ENCODE data around the gene PSD4. TPM values are rescaled to one million over a fixed set of nuclear protein-coding genes. Genes with fewer than 3 reads are reported as not detected.

The PSD4 gene
- total and polyA plus RNA-seq, 2 of the 4 experiments (the other 2 are of a cell fraction) = 0.36 to 0.70 TPM

- DNase-seq (no peak), ATAC-seq (ENCODE audit: low read depth) (no peak)
- intact Hi-C loops (cut with micrococcal nuclease) = no loop called here
- Histone ChIP-seq H3K23ac (ENCODE audit: low read depth, low read length) (no peak overlapping the region), H2AK9ac (replicated peaks; ENCODE audit: low read depth, low read length, poor library complexity) (no peak overlapping the region), H3K27me3 (ENCODE audit: control insufficient read depth, insufficient read depth, low read length) (peaks cover 10% of the 10 kb centered on the region), H2BK20ac (ENCODE audit: low read depth, low read length) (no peak overlapping the region), H2BK15ac (ENCODE audit: low read depth, low read length) (no peak overlapping the region), H3K9me3 (ENCODE audit: control insufficient read depth, insufficient read depth, low read length) (no peaks in the 10 kb centered on the region), H4K91ac (ENCODE audit: insufficient read depth, low read depth, low read length) (no peak overlapping the region), H3K14ac (replicated peaks; ENCODE audit: low read depth, low read length) (no peak overlapping the region), H3K79me1 (ENCODE audit: low read depth in 1 of 2, low read length in 2 of 2) (no peaks in the 10 kb centered on the region), H3K9ac (ENCODE audit: low read depth, low read length) (no peak overlapping the region), H4K8ac (ENCODE audit: low read depth in 2 of 2, low read length in 2 of 2) (no peak overlapping the region), H3K4ac (ENCODE audit: low read depth, low read length) (no peak overlapping the region), H3K4me1 (ENCODE audit: control insufficient read depth, insufficient read depth, low read length) (no peaks in the 10 kb centered on the region), H3K56ac (ENCODE audit: extremely low read depth, insufficient read depth, low read length) (no peak overlapping the region), H3K9me1 (ENCODE audit: insufficient read depth, low read length) (no peaks in the 10 kb centered on the region), H2AFZ (replicated peaks; ENCODE audit: low read length, poor library complexity) (no peak overlapping the region), H3K36me3 (ENCODE audit: control insufficient read depth, insufficient read depth, low read length) (no peaks in the 10 kb centered on the region), H4K5ac (ENCODE audit: low read depth, low read length) (no peak overlapping the region), H2AK5ac (ENCODE audit: low read depth, low read length) (no peak overlapping the region), H3K18ac (ENCODE audit: low read depth, low read length) (no peak overlapping the region), H3K27ac (ENCODE audit: insufficient read depth, low read length) (no peak overlapping the region), H3K4me2 (ENCODE audit: low read depth, low read length) (no peak overlapping the region), H4K20me1 (ENCODE audit: insufficient read depth, low read length) (no peaks in the 10 kb centered on the region), H2BK120ac (ENCODE audit: low read depth, low read length) (no peak overlapping the region), H2BK5ac (ENCODE audit: low read depth, low read length, poor library complexity, severe bottlenecking) (no peak overlapping the region), H3K4me3 (ENCODE audit: insufficient read depth, low read depth, low read length) (no peak overlapping the region)
- WGBS, 2 experiments (ENCODE audit: extremely low coverage in 2 of 2, insufficient read length in 1 of 2) = 63% methylated on average over 2 of the region's 10 CpGs; no CpG with 5 or more reads in 1 of the 2 experiments
- dilution Hi-C loops (cut with HindIII; ENCODE audit: low sequenced_read_pairs, unreplicated experiment) = no loop called here
- in situ Hi-C loops (cut with MboI; ENCODE audit: low sequenced_read_pairs) = no loop called here
- TF ChIP-seq RCOR1 (IDR thresholded peaks at IDR 0.05; ENCODE audit: insufficient replicate concordance, low read length) (no peak), RFX5 (IDR thresholded peaks at IDR 0.05; ENCODE audit: low read depth, low read length) (no peak), MAZ (IDR thresholded peaks at IDR 0.05; ENCODE audit: borderline replicate concordance, low read depth, low read length) (no peak), BHLHE40 (IDR thresholded peaks at IDR 0.05; ENCODE audit: low read depth, low read length) (no peak), CHD1 (IDR thresholded peaks at IDR 0.05; ENCODE audit: low read depth, low read length) (no peak), CEBPB (IDR thresholded peaks at IDR 0.05; ENCODE audit: low read depth, low read length) (no peak), CTCF (conservative IDR thresholded peaks at IDR 0.05; ENCODE audit: low read depth, low read length) (no peak), MAFK (IDR thresholded peaks at IDR 0.05; ENCODE audit: low read depth, low read length) (no peak), RAD21 (IDR thresholded peaks at IDR 0.05; ENCODE audit: low read length) (no peak), NFE2L2 (IDR thresholded peaks at IDR 0.05; ENCODE audit: low read depth, low read length) (no peak), USF2 (IDR thresholded peaks at IDR 0.05; ENCODE audit: low read depth, low read length) (no peak), POLR2A (IDR thresholded peaks at IDR 0.05; ENCODE audit: low read depth, low read length) (no peak), MXI1 (IDR thresholded peaks at IDR 0.05; ENCODE audit: borderline replicate concordance, low read depth, low read length) (no peak)
- no TSS peak for BruUV-seq (replicated peaks)
- CTCF ChIA-PET = interaction anchor here (2.5 kb wide), 1 partner anchor 34 kb away, joined by 7 read pairs; no protein-coding TSS in a partner anchor
- POLR2A ChIA-PET (ENCODE audit: unreplicated experiment) = no interaction called here
Measured at GRCh38 chr2:113164930-113165585, 8.7 kb upstream of the PSD4 start.
